Kidney capillary endothelial cell (primary cell): ENCODE data around the gene MAGI2.

Experiments used
- DNase-seq: peaks from one replicate; pipeline ENCODE4 v3.0.0-alpha.2; 2018; ENCODE audit warnings: low spot score

The MAGI2 gene

GRCh38 chr7:78718212-78718611 lies 735.3 kb downstream of the MAGI2 start:
- DNase-seq, result no peak

DNA sequence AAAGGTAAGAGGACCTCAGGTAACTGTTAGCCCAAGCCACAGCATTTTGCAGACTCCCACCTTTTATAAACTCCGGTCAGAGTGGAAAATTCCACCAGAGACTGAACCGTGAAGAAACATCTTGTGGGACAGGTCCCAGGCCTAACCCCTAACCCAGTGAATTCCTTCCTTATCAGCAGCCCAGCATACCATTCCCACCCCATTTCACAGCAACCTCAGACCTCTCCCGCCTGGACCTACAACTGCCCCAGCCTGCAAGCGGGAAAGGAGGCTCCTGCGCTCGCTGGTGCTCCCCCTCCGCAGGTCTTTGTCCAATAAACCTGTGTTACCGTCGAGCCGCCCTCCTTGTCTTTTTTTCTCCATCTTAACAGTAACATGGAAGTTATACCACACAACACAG lies 736.6 kb downstream of the MAGI2 start:
- no peak for DNase-seq

DNA sequence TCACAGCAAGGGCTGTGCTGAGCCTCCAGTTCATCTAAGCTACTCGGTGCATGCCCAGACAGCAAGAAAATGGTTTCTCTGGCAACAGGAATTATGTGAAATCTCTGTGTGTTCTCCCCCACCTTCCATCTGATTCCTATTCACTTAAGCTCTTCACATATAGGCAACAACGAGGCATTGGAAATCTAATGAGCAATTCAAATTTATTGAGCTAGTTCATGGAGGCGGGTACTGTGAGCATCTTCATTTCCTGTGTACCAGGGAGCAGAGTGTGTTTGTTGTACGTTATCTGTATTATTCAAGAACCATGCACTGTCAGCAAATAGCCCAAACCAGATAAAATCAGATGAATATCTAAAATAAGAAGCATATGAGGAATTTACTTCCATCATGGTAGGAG lies 739.1 kb downstream of the MAGI2 start:
- no peak for DNase-seq

- DNase-seq, result no peak
Measured at GRCh38 chr7:78712111-78712510, 741.4 kb downstream of the MAGI2 start.

DNA sequence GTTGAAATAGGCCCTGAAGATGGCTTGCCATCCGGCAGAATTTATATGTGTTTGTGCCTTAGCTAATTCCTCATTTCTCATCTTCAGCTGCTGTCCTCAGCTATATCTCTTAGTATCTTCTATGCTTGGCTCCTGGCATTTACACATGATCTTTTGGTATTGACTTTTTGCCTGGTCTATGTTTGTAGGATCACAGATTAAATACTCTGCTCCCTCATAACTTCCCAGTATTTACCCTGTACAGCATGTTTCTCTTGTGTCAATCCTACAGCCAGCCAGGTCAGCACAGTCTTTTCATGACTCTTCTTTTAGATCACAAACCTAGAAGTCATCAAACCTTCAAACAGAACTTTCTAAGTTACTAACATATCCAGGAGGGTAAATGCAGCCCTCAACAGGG lies 743.8 kb downstream of the MAGI2 start:
- DNase-seq, result no peak

DNA sequence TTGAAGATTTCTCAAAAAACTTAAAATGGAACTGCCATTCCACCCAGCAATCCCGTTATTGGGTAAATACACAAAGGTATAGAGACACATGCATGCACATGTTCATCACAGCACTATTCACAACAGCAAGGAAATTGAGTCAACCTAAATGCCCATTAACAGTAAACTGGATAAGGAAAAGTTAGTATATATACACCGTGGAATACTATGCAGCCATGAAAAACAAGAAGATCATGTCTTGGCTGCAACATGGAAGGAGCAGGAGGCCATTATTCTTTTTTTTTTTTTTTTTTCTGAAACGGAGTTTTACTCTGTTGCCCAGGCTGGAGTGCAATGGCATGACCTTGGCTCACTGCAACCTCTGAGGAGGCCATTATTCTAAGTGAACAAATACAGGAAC lies 749.0 kb downstream of the MAGI2 start:
- no peak for DNase-seq

DNA sequence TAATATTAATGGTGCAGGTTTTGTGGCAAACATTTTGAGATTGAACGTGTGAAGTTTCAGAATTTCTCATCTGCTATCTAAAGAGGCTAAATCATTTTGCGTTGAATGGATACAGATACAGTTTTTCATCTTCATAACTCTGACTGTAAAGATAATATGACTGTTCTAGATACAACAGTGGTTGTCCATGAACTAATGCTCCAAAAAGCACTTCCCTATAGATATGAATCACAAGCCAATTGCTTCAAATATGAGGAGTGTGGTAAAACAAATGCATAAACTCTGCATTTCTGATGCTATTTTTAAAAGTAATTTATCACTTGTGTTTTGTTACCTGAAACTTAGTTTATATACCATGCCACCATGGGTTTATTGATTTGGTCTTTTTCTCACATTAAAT lies 750.1 kb downstream of the MAGI2 start:
- DNase-seq, result no peak

DNA sequence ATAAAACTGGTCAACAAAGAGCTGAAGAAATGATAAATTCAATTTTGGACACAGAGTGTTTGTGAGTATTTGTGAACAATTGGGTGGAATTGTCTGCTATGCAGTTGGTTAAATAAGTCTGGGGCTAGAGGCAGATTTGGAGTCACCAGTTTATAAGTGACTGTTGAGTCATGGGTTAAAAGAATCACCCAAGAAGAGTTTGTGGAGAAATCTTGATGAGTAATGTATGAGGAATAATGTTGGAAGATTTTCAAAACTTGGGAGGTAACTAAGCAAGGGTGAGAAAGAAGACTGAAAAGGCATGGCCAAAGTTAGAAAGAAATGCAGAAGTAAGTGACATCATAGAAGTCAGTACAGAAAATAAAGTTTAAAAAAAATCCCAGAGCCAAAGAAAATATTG lies 750.7 kb downstream of the MAGI2 start:
- DNase-seq, result no peak

- no peak for DNase-seq
Measured at GRCh38 chr7:78695826-78696225, 757.6 kb downstream of the MAGI2 start.

GRCh38 chr7:78691584-78691983 lies 761.9 kb downstream of the MAGI2 start:
- no peak for DNase-seq

GRCh38 chr7:78690174-78690573 lies 763.3 kb downstream of the MAGI2 start:
- DNase-seq, result no peak

DNA sequence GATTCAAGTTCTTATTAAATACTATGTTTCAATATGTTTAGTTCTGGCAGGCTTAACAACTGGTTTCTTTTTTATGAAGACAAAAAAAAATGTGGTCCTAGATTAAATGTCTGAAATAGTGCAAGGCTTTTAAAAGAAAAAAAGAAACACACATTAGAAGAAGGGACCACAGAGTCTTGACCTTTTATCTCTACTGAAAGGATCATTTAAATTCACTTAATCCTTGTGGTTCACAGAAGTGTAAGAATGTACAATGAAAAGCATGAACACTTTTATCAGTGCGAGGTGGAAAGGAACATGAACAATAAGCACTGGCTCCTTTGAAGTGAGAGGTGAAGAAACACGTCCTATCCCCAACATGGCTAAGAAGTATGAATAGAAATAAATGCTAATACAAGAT lies 765.1 kb downstream of the MAGI2 start:
- DNase-seq, result no peak

GRCh38 chr7:78686189-78686588 lies 767.3 kb downstream of the MAGI2 start:
- DNase-seq, result no peak

GRCh38 chr7:78684201-78684600 lies 769.3 kb downstream of the MAGI2 start:
- DNase-seq, result no peak

DNA sequence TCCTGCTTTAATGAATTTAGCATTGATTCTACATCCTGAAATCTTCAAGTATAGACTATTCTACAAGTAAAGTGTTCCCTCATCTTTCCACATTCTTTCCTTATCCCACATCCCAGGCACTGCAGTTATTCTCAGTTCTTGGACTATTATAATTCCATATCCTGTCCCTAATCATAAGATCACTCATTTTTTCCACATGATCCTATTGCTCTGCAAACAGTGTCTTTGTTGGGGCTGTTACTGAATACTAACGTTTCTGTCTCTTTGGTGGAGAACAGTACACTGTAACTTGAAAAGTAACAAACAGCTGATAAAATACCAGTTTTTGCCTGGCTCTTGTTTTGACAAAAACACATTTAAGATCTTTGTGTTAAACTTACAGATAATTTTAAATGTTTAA lies 769.9 kb downstream of the MAGI2 start:
- no peak for DNase-seq

- DNase-seq, result no peak
Measured at GRCh38 chr7:78679112-78679876, 774.2 kb downstream of the MAGI2 start.

DNA sequence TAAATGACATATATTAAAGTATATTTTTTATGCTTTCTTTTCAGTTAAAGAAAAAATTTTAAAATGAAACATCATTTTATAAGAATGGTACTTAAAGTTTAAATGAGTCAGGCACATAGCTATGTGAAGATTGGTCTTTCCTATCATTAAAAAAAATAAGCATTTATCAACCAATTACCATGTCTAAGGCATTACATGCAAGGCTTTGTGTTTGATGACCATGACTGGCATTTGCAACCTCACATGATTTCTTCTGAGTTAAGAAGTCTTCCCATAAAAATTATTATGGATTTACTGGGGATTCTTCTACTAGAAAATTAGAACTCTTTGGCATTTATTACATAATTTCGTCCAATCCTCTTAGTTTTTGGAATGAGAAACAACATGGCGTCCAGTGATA lies 776.1 kb downstream of the MAGI2 start:
- no peak for DNase-seq

GRCh38 chr7:78675511-78675910 lies 778.0 kb downstream of the MAGI2 start:
- DNase-seq, result no peak

GRCh38 chr7:78673272-78673671 lies 780.2 kb downstream of the MAGI2 start:
- DNase-seq, result no peak

DNA sequence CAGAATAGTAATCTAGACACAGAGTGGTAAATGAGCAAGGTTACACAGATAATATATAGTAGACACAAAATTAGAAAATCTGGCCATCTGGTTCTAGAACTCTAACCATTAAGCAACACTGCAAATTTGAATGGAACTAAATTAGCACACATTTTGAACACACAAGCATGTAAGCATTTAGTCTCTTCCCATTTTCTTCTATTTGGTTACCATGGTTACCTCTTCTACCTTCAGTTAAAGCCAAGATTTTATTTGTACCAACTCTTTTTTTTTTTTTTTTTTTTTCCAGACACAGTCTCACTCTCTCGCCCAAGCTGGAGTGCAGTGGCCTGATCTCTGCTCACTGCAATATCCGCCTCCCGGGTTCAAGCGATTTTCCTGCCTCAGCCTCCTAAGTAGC lies 790.5 kb downstream of the MAGI2 start:
- no peak for DNase-seq

DNA sequence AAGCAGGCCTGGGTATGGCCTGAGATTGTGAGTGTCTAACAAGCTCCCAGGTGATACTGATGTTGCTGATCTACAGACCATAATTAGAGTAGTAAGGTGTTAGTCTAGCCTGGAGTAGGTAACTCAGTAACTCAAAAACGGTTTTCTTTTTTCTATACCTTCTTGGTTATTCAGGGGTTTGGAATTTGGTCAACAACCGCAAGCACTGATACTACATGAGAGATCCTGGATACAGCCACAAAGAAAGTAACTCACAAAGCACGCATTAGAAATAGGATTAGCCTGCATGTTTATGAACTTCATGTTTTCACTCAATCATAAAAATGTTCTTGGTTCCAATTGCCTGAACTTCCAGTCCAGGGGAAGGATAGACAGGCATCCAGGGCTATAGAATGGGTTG lies 803.5 kb downstream of the MAGI2 start:
- DNase-seq, result no peak

- DNase-seq, result no peak
Measured at GRCh38 chr7:78649236-78649635, 804.2 kb downstream of the MAGI2 start.

DNA sequence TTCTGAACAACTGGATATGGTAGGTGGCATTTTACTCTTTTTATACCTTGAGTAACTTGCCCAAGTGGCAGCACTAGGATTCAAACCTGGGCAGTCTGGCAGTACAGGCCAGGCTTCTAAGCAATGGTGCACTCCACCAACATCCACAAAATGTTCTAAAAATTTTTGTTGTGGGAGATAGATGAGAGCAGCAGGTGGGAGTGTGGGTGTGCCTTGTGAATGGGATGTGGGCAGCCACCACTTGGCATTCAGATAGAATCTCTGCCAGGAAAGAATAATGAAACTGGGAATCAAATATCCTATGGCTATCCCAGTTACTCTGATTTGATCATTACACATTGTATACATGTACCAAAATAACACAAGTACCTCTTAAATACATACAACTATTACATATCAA lies 810.7 kb downstream of the MAGI2 start:
- DNase-seq, result no peak

- DNase-seq, result no peak
Measured at GRCh38 chr7:78638364-78638763, 815.1 kb downstream of the MAGI2 start.

- no peak for DNase-seq
Measured at GRCh38 chr7:78636727-78637126, 816.7 kb downstream of the MAGI2 start.
